Neural cell (in vitro differentiated cells): Measurements from ENCODE around the gene FAM174C.

Source experiments
- EP300 ChIP-seq: fragments of 450-650 bp; conservative IDR thresholded peaks from 2 replicates; pipeline ENCODE4 v1.6.1; 2014; ENCODE audit warnings: antibody characterized with exemption, mild to moderate bottlenecking, moderate library complexity; ENCODE audit not compliant: poor library complexity, severe bottlenecking
- EZH2 ChIP-seq: fragments of 200-600, 300-800 bp; shearing (Covaris generic), sonication (generic); IDR thresholded peaks from 2 replicates; pipeline ENCODE4 v1.6.1; 2014; ENCODE audit warnings: antibody characterized with exemption, low read length, borderline replicate concordance, mild to moderate bottlenecking; ENCODE audit not compliant: insufficient read depth, poor library complexity, severe bottlenecking
- MXI1 ChIP-seq: fragments of 450-650 bp; conservative IDR thresholded peaks from 2 replicates; pipeline ENCODE4 v1.6.1; 2014; ENCODE audit warnings: antibody characterized with exemption, mild to moderate bottlenecking; ENCODE audit not compliant: poor library complexity, severe bottlenecking
- POLR2AphosphoS5 ChIP-seq: IDR thresholded peaks from 2 replicates; pipeline ENCODE4 v1.6.1; 2012
- RAD21 ChIP-seq: fragments of 450-650 bp; conservative IDR thresholded peaks from 2 replicates; pipeline ENCODE4 v1.6.1; 2014; ENCODE audit warnings: antibody characterized with exemption, mild to moderate bottlenecking, moderate library complexity
- REST ChIP-seq: IDR thresholded peaks from 2 replicates; pipeline ENCODE4 v1.6.1; 2012; ENCODE audit warnings: borderline replicate concordance
- SMC3 ChIP-seq: fragments of 450-650 bp; conservative IDR thresholded peaks from 2 replicates; pipeline ENCODE4 v1.6.1; 2014; ENCODE audit warnings: antibody characterized with exemption, mild to moderate bottlenecking, moderate library complexity; ENCODE audit not compliant: poor library complexity
- TAF1 ChIP-seq: IDR thresholded peaks from 2 replicates; pipeline ENCODE4 v1.6.1; 2012; ENCODE audit warnings: low read depth
- TF ChIP-seq, protein P1 (sequence below): fragments of 450-650 bp; IDR thresholded peaks from 2 replicates; pipeline ENCODE4 v1.5.1; 2014; ENCODE audit warnings: antibody characterized with exemption, mild to moderate bottlenecking, moderate library complexity; ENCODE audit not compliant: poor library complexity, severe bottlenecking

GRCh38 chr19:1283917-1284292 lies 8.6 kb downstream of the FAM174C start:
- TF ChIP-seq POLR2AphosphoS5 (no peak), EZH2 (no peak), EP300 (no peak), RAD21 (no peak), MXI1 (no peak), REST (no peak), TAF1 (no peak), SMC3 (no peak)
- TF ChIP-seq, protein P1, sequence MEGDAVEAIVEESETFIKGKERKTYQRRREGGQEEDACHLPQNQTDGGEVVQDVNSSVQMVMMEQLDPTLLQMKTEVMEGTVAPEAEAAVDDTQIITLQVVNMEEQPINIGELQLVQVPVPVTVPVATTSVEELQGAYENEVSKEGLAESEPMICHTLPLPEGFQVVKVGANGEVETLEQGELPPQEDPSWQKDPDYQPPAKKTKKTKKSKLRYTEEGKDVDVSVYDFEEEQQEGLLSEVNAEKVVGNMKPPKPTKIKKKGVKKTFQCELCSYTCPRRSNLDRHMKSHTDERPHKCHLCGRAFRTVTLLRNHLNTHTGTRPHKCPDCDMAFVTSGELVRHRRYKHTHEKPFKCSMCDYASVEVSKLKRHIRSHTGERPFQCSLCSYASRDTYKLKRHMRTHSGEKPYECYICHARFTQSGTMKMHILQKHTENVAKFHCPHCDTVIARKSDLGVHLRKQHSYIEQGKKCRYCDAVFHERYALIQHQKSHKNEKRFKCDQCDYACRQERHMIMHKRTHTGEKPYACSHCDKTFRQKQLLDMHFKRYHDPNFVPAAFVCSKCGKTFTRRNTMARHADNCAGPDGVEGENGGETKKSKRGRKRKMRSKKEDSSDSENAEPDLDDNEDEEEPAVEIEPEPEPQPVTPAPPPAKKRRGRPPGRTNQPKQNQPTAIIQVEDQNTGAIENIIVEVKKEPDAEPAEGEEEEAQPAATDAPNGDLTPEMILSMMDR = no peak
